ENCODE results near the gene XRCC3.

The XRCC3 gene

GRCh38 chr14:103738166-103738565, 22.9 kb upstream of the XRCC3 start:
- no peak for DNase-seq

GRCh38 chr14:103737432-103738045, 22.3 kb upstream of the XRCC3 start:
- no peak for DNase-seq

- DNase-seq = no peak
These were observed 21.5 kb upstream of the XRCC3 start for GRCh38 chr14:103736546-103737431.

- DNase-seq = no peak
These were observed 20.7 kb upstream of the XRCC3 start for GRCh38 chr14:103735815-103736545.

GRCh38 chr14:103735439-103735814, 20.2 kb upstream of the XRCC3 start:
- no peak for DNase-seq

GRCh38 chr14:103735022-103735421, 19.8 kb upstream of the XRCC3 start:
- DNase-seq = no peak

- no peak for DNase-seq
These were observed 19.0 kb upstream of the XRCC3 start for GRCh38 chr14:103734081-103734888.

GRCh38 chr14:103733651-103734050, 18.4 kb upstream of the XRCC3 start:
- DNase-seq = no peak

GRCh38 chr14:103732868-103733620, 17.8 kb upstream of the XRCC3 start:
- DNase-seq = no peak

GRCh38 chr14:103731916-103732867, 16.9 kb upstream of the XRCC3 start:
- no peak for DNase-seq

GRCh38 chr14:103731481-103731880, 16.2 kb upstream of the XRCC3 start:
- no peak for DNase-seq

- DNase-seq = no peak
These were observed 15.3 kb upstream of the XRCC3 start for GRCh38 chr14:103730490-103731035.

- no peak for DNase-seq
These were observed 14.5 kb upstream of the XRCC3 start for GRCh38 chr14:103729496-103730448.

- no peak for DNase-seq
These were observed 13.5 kb upstream of the XRCC3 start for GRCh38 chr14:103728721-103729120.

GRCh38 chr14:103728141-103728540, 12.9 kb upstream of the XRCC3 start:
- no peak for DNase-seq

GRCh38 chr14:103727313-103727980, 12.2 kb upstream of the XRCC3 start:
- no peak for DNase-seq

GRCh38 chr14:103726474-103726873, 11.2 kb upstream of the XRCC3 start:
- DNase-seq = no peak

- DNase-seq = no peak
These were observed 10.6 kb upstream of the XRCC3 start for GRCh38 chr14:103725739-103726395.
